NCI-H69 (cell line): ENCODE results near the gene MMS19.
"Not testable (repeated sequence)": the region's sequence is repeated elsewhere in the genome, so short reads cannot be mapped to it uniquely, and the experiment has no call there.

ENCODE experiments used
- DNase-seq: peaks from one replicate; lab custom pipeline; 2025; lab: John Stamatoyannopoulos, UW

The MMS19 gene

GRCh38 chr10:97528876-97529275 is 30.7 kb upstream of the MMS19 start:
- DNase-seq = not testable (repeated sequence)

- DNase-seq = no peak
These were observed 27.5 kb upstream of the MMS19 start for GRCh38 chr10:97525683-97526110.

DNA sequence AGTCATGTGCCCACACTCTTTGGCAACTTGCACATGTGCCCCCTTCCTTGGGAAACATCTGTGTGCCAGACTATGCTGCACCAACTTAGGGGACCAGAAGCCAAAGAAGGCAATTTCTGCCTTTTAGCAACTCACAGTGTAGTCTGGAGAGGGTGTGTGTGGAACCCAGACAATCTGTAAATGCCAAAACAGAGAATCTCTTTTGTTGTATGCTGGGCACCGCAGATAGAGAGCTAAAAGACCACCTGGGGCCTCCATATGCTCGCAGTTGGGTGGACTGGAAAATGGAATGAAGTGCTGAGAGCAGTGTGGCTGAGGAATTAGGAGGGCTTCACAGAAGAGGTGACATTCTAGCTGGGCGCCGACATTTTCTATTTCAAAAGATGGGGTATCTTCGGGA is 26.9 kb upstream of the MMS19 start:
- DNase-seq = no peak

DNA sequence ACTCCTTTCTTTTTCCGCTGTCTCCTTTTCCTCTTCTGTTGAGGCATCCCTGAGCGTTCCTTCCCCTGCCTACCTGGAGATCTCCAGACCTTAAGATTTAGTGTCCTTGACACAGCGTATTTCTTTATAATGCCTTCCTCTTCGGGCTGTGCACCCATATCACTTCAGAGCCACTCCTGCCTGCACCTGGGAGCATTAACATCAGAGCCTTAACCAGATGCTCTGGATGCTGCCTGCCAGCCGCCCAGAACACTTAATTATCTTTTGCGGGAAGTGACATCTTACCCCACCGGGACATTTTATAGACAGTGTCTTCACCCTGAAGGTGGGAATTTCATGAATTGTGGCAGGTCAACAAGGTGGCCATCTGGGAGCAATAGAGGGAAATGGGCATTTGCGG is 24.7 kb upstream of the MMS19 start:
- DNase-seq = no peak

DNA sequence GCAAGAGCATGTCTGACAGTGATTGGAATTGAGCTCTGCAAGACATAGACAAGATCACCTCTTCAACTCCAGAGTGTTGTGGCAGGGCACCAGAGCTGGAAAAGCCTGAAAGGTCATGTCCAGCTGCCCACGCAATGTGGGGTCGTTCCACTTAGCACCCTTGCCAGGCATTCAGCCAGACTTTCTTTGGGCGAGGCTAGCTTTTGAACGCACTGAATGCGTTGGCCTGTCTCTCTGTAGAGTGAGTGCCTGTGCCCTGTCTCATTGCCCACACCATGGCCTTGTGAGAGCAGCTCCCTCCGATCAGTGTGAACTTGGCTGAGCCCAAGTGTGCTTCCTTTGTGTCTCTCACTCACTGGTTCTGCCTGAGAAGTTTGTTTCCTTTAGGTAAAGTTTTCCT is 23.8 kb upstream of the MMS19 start:
- no peak for DNase-seq

- DNase-seq = peak; percentile 26
These were observed 22.9 kb upstream of the MMS19 start for GRCh38 chr10:97520978-97521761.

- DNase-seq = no peak
These were observed 22.3 kb upstream of the MMS19 start for GRCh38 chr10:97520520-97520919.

DNA sequence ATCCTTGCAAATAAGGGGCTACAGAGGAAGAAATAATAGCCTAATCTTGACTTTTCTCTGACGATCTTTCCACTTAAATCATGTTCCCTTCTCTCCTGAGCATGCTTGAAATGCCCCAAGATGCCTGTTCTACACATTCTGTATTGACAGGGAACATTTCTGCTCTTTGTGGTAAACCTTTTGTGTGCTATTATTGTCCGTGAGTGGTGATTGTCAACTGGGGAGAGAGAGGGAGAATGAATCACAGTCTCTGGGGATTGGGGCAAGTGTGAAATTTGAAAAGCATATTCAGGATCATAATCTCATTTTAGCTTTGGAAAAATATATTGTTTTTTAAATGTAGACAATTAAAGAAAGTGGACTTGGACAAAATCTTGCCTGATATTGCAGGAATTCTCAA is 21.1 kb upstream of the MMS19 start:
- no peak for DNase-seq

DNA sequence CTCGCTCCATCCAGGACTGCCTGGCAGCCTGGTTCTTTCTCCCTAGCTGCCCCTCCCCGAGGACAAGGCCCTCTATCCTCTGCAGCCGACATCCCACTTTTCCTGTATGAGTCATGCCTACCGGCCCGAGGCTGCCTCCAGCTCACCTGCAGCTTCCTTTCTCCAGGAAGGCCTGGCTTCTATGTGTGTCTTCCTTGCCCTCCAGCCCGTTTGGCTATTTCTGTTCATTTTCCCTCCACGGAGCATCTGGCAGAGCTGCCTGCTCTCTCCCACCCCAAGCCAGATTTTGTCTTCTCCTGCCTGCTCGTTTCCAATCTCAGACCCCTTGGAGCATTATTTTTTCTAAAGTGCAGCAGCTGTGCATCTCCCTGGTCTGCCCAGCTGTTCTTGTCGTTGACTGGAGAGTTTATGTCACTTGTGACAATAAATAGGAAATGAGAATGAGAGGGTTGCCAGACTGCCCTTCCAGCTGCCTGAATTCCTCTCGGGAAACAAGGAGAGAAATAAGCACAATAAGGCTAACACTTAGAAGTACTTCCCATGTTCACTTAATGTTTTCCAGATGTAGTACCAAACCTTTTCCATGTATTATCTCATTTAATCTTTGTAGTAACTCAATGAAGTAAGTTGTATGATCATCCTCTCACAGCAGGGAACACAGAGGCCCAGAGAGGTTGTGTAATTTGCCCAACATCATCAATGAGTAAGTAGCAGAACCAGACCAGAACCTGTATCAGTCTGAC is 20.2 kb upstream of the MMS19 start:
- peak; percentile 36 for DNase-seq

GRCh38 chr10:97517778-97518300 is 19.6 kb upstream of the MMS19 start:
- DNase-seq = no peak

DNA sequence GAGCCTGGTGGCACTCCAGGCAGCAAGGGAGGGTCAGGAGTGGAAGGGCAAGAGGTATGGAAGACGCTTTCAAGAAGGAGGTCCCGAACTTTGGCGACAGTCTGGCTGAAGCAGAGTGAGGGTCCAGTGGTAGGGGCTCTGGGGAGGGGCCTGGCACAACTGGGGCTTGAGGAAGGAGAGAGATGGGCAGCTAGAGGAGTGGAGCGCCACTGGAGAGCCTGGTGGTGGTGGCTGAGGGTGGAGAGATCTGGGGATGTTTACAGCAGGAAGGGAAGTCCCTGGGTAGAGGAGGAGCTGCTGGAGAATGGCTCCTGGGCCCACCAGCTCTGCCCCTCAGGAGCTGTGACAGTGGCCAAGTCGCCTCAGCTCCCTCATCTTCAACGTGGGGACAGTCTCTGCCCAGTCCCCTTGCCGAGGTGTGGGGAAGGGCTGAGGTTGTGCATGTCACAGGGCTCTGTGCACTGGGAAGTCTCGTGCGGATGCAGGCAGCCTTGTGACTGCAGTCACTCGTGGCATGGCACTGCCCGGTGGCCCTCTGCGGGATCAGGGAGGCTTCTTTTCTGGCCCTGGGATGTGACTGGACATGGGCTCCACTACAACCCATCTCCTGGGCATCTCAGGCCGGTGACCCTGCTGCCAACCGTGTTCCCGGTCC is 19.0 kb upstream of the MMS19 start:
- DNase-seq = no peak

DNA sequence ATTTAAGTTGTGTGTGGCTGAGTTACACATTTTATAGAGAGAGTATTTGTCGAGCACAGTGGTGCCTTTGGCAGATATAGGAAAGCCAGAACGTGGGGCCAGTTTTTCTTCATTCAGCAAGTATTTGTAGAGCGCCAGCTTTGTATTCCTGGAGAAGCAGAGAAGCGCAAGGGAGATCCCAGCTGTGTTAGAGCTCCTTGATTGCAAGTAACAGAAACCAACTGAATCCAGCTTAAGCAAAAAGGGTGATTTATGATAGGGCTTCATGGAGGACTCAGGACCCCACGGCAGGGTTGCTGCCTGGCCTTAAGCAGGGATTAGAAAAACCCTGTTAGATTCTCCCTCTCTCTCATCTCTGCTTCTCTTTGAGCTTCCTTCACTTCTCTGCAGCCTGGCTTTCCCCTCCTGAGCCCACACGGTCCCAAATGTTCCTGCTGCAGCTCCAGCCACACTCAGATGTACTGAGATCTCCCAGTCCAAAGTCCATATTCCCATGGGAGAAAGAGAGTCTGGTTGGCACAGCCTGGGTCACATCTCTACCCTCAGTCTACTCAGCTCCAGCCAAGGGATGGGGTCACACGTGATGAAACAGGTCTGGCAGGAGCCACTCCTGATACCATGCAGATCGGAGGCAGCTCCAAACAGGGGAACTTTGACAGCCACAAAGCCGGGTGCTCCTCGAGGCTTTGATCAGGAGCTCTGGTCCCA is 17.2 kb upstream of the MMS19 start:
- DNase-seq = no peak

- DNase-seq = no peak
These were observed 16.1 kb upstream of the MMS19 start for GRCh38 chr10:97514344-97514743.

- DNase-seq = no peak
These were observed 14.8 kb upstream of the MMS19 start for GRCh38 chr10:97512993-97513392.

GRCh38 chr10:97511711-97512440 is 13.7 kb upstream of the MMS19 start:
- DNase-seq = no peak

- DNase-seq = no peak
These were observed 12.5 kb upstream of the MMS19 start for GRCh38 chr10:97510686-97511085.

GRCh38 chr10:97509120-97509680 is 11.0 kb upstream of the MMS19 start:
- DNase-seq = no peak

DNA sequence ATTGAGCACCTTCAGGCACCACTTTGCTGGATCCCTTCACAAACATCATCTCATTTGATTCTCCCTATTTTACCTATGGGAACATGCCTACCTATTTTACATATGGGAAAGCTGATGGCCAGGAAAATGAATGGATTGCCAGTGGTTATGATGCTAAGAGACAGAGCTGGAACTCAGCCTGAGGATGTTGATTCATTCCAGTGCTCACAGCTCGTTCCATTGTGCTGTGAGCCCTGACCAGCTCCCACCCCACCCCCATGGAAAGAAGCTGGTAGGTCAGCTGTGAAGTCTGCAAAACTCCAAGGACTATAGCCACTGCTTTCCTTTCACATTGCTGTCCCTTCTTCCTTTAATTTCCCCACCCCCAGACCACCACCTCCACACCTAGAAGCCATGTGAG is 10.1 kb upstream of the MMS19 start:
- no peak for DNase-seq

- DNase-seq = no peak
These were observed 8.2 kb upstream of the MMS19 start for GRCh38 chr10:97506199-97506991.

DNA sequence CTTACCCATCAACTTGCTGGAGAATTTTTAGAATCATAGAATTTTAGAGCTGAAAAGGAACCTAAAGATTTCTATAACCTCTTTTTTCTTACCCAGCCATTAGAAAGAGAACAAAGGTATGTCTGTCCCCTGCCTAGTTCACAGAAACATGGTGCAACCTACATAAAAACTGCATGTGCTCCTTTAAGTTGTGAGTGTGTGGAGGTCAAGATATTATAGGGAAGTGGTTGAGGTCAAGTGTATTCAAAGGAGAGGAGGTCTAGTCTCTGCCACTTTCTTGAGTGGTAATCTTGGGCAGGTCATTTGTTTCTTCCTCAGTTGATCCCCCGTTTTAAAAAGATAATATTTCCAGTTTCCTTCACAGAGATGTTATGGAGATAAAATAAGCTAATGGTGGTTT is 6.9 kb upstream of the MMS19 start:
- DNase-seq = no peak
